B cell (primary cell): ENCODE measurements around the gene KCNJ5.

Experiments used
- EZH2 ChIP-seq: IDR thresholded peaks from 2 replicates; pipeline ENCODE4 v1.6.1; 2012; ENCODE audit warnings: borderline replicate concordance, low read depth, mild to moderate bottlenecking, moderate library complexity, low read length; ENCODE audit not compliant: insufficient read depth, poor library complexity, severe bottlenecking
- TF ChIP-seq, protein P1 (sequence below): fragments of 200-600 bp; IDR thresholded peaks from one replicate; pipeline ENCODE4 v1.8.0; 2022; ENCODE audit warnings: antibody characterized with exemption, mild to moderate bottlenecking

DNA sequence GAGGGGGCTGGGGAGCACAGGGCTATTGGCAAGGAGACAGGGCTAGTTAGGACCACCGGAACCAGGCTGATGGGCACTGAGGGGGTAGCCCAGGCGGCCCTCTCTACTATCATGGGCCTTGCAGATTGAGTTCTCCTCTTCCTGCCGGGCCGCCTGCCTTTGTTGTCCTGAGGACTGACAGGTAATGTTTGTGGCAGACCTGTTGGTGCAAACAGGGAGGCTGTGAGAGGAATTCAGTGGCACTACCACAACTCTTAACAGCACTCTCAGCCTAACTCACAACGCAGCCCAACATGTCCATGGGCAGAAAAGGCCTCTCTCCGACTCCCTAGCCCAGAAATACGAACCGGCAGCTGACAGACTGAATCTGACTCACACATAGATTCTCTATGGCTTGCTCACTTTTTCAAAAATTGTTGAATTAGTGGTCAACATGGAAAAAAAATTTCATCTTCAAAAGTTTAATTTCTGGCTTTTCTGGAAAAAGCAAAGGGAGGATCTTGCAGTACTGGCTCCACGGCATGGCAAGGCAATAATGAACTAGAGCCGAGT is 11.4 kb downstream of the KCNJ5 start:
- TF ChIP-seq, protein P1, sequence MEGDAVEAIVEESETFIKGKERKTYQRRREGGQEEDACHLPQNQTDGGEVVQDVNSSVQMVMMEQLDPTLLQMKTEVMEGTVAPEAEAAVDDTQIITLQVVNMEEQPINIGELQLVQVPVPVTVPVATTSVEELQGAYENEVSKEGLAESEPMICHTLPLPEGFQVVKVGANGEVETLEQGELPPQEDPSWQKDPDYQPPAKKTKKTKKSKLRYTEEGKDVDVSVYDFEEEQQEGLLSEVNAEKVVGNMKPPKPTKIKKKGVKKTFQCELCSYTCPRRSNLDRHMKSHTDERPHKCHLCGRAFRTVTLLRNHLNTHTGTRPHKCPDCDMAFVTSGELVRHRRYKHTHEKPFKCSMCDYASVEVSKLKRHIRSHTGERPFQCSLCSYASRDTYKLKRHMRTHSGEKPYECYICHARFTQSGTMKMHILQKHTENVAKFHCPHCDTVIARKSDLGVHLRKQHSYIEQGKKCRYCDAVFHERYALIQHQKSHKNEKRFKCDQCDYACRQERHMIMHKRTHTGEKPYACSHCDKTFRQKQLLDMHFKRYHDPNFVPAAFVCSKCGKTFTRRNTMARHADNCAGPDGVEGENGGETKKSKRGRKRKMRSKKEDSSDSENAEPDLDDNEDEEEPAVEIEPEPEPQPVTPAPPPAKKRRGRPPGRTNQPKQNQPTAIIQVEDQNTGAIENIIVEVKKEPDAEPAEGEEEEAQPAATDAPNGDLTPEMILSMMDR, result no peak
- no peak for TF ChIP-seq EZH2
